ENCODE measurements around the gene RTL10. TPM values are rescaled to one million over a fixed set of nuclear protein-coding genes. Genes with fewer than 3 reads are reported as not detected.
A peak's percentile ranks its signal among the peaks of the same experiment; 100 is the strongest.

RTL10 gene
- total and polyA plus RNA-seq, 2 donors from 2014 or later: 8.8 to 16.7 TPM

GRCh38 chr22:19849835-19850762 lies 4.6 kb downstream of the RTL10 start:
- H3K27ac ChIP-seq (ENCODE audit: low read depth in 2 of 2, low read length in 2 of 2): no peak overlapping the region
- H3K9ac ChIP-seq (ENCODE audit: low read length in 3 of 3): no peak overlapping the region
- H3K9me3 ChIP-seq (ENCODE audit: control insufficient read depth in 2 of 3, insufficient read depth in 1 of 3, low read length in 3 of 3): no peaks in the 10 kb centered on the region
- intact Hi-C loops (cut with DNase I): no loop called here
- FAIRE-seq (no peak), DNase-seq (peak; percentile 51 to 64 (median 60))
- no peak overlapping the region for H3K4me3 ChIP-seq (ENCODE audit: low read length in 3 of 3)
- no peaks in the 10 kb centered on the region for H3K27me3 ChIP-seq (ENCODE audit: control insufficient read depth, insufficient read depth, low read length)
- peaks cover 0 to 22% (median 0%) of the 10 kb centered on the region in 3 donors for H3K36me3 ChIP-seq (ENCODE audit: control insufficient read depth in 2 of 3, insufficient read depth in 3 of 3, low read length in 3 of 3)
- TF ChIP-seq CTCF (IDR thresholded peaks at IDR 0.05; ENCODE audit: borderline replicate concordance, extremely low read depth, insufficient read depth): no peak
- H3K4me1 ChIP-seq (ENCODE audit: control insufficient read depth in 2 of 3, insufficient read depth in 2 of 3, low read depth in 1 of 3, low read length in 3 of 3): peaks cover 0 to 26% (median 7%) of the 10 kb centered on the region in 3 donors

DNA sequence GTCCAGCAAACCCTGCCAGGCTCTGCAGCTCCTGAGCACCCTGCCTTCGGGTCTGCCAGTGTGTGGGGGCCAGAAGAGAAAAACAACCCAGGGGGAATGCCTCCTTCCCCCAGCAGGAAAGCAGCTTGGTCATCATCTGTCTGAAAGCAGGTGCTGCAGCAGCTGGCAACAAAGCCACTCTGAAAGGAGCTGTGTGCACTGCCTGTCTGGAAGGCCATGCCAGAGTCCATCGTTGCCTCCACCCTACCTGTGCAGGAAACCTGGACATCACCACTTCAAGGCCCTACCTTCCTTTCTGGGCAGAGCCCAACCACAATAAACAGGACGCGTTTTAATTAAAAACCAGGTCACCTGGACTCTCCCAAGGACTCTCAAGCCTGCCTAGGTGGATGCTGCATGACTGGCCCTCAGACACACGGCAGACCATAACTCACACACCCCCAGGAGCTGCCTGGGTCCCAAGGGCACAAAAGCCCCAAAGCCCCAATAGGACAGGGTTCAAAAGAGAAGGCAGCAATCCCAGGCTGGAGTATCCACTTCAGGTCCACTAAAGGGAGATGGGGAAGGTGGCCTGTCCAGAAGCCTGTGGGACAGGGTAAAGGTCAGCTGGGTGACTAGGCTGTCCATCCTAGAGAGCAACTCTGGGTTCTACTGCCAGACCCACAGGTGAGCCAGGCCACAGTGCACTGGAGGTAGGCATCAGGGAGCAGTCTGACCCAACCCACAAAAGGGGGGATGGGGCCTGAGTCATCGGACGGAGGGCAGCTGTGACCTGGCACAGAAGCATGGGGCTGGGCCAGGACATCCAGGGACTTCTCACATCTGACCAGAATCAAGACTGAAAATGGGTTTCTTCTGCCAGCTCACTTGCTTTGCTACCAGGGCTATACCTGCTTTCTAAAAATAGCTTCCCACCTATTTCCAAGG lies 6.1 kb downstream of the RTL10 start:
- H3K4me3 ChIP-seq (ENCODE audit: low read length in 3 of 3): no peak overlapping the region
- DNase-seq (peak in 1 of 5 donors; percentile 74), FAIRE-seq (no peak)
- no peak for TF ChIP-seq CTCF (IDR thresholded peaks at IDR 0.05; ENCODE audit: borderline replicate concordance, extremely low read depth, insufficient read depth)
- intact Hi-C loops (cut with DNase I): no loop called here
- H3K9ac ChIP-seq (ENCODE audit: low read length in 3 of 3): no peak overlapping the region
- peak overlapping the region; percentile 20 to 33 for H3K27ac ChIP-seq (ENCODE audit: low read depth in 2 of 2, low read length in 2 of 2)
- no peaks in the 10 kb centered on the region for H3K27me3 ChIP-seq (ENCODE audit: control insufficient read depth, insufficient read depth, low read length)
- no peaks in the 10 kb centered on the region for H3K9me3 ChIP-seq (ENCODE audit: control insufficient read depth in 2 of 3, insufficient read depth in 1 of 3, low read length in 3 of 3)
- peaks cover 0 to 22% (median 0%) of the 10 kb centered on the region in 3 donors for H3K36me3 ChIP-seq (ENCODE audit: control insufficient read depth in 2 of 3, insufficient read depth in 3 of 3, low read length in 3 of 3)
- H3K4me1 ChIP-seq (ENCODE audit: control insufficient read depth in 2 of 3, insufficient read depth in 2 of 3, low read depth in 1 of 3, low read length in 3 of 3): peaks cover 0 to 28% (median 7%) of the 10 kb centered on the region in 3 donors

DNA sequence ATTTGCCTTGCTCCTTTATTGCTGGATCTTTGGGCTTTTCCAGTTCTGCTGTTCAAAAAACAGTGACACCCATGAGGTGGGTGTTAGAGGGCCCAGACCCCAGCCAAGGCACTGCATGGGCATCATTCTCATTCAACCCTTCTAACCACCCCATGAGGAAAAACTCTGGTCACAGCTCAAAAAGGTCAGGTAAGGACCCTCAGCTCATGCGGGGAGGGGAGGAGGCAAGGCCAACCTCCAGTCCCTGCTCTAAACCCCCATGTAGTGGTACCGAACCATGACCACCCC lies 7.4 kb downstream of the RTL10 start:
- no peak overlapping the region for H3K9ac ChIP-seq (ENCODE audit: low read length in 3 of 3)
- H3K4me3 ChIP-seq (ENCODE audit: low read length in 3 of 3): no peak overlapping the region
- H3K4me1 ChIP-seq (ENCODE audit: control insufficient read depth in 2 of 3, insufficient read depth in 2 of 3, low read depth in 1 of 3, low read length in 3 of 3): peaks cover 0 to 16% (median 7%) of the 10 kb centered on the region in 3 donors
- intact Hi-C loops (cut with DNase I): no loop called here
- H3K27ac ChIP-seq (ENCODE audit: low read depth in 2 of 2, low read length in 2 of 2): no peak overlapping the region
- DNase-seq (no peak), FAIRE-seq (no peak)
- no peaks in the 10 kb centered on the region for H3K9me3 ChIP-seq (ENCODE audit: control insufficient read depth in 2 of 3, insufficient read depth in 1 of 3, low read length in 3 of 3)
- TF ChIP-seq CTCF (IDR thresholded peaks at IDR 0.05; ENCODE audit: borderline replicate concordance, extremely low read depth, insufficient read depth): no peak
- H3K36me3 ChIP-seq (ENCODE audit: control insufficient read depth in 2 of 3, insufficient read depth in 3 of 3, low read length in 3 of 3): peaks cover 0 to 20% (median 0%) of the 10 kb centered on the region in 3 donors
- no peaks in the 10 kb centered on the region for H3K27me3 ChIP-seq (ENCODE audit: control insufficient read depth, insufficient read depth, low read length)
